SK-N-SH treated with all-trans-retinoic acid at 6 μM for 48 hours (cell line): ENCODE data around the gene HCN2.

Source experiments
- BACH2 ChIP-seq: fragments of 250-450 bp; sonication (Bioruptor Pico); IDR thresholded peaks from 2 replicates; pipeline ENCODE4 v1.9.0; 2021; ENCODE audit warnings: mild to moderate bottlenecking, borderline replicate concordance
- ZFP30 ChIP-seq: fragments of 450-650 bp; formaldehyde crosslinking; IDR thresholded peaks from 2 replicates; pipeline ENCODE4 v1.5.0; 2022; ENCODE audit warnings: mild to moderate bottlenecking, moderate library complexity
- ZNF8 ChIP-seq: fragments of 450-650 bp; formaldehyde crosslinking; IDR thresholded peaks from 2 replicates; pipeline ENCODE4 v1.5.0; 2020; ENCODE audit warnings: mild to moderate bottlenecking, moderate library complexity

DNA sequence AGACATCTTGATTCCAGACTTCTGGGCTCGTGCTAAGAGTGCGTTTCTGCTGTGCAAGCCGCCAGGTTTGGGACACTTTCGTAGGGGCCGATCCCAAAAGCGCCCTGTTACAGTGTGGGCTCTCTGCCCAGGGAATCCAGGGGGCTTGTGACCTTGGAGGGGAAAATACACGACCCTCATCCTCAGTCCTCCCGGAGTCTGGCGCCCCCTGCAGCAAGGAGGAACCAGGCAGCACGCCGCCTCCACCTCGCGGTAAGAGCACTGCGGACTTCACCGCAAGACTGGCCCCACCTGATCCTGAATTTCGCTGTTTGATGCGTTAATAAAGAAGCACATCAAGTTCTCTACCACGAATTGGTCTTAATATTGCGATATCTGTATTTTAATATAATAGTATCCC is 38.5 kb downstream of the HCN2 start:
- TF ChIP-seq ZNF8 (CRISPR knock-in tag), result no peak
- no peak for TF ChIP-seq ZFP30
- no peak for TF ChIP-seq BACH2 (CRISPR knock-in tag)
